Lung (tissue), 12 donors: ENCODE data around the gene LMTK3. TPM values are rescaled to one million over a fixed set of nuclear protein-coding genes. Genes with fewer than 3 reads are reported as not detected.

Source experiments
- ATAC-seq: fragments of 200-7000 bp; cut with Tn5 transposase; one replicate; pipeline ENCODE4 v1.9.1; 2020; ENCODE audit warnings: moderate number of reproducible peaks; ENCODE audit not compliant: insufficient read depth, low FRiP score
- DNase-seq, 3 donors: peaks; one replicate each; pipeline ENCODE4 v3.0.0-alpha.2; 2013 to 2017
- H3K27ac ChIP-seq, 2 donors: one replicate each; pipeline ENCODE4 v1.5.1; 2013; ENCODE audit warnings: mild to moderate bottlenecking in 2 of 2, moderate library complexity in 2 of 2, control low read depth in 1 of 2, inconsistent platforms in 1 of 2, low read depth in 1 of 2, low read length in 1 of 2
- H3K27me3 ChIP-seq, 3 donors: one replicate each; pipeline ENCODE4 v1.5.1; 2013; ENCODE audit warnings: low read length in 2 of 3; ENCODE audit not compliant: control insufficient read depth in 3 of 3, insufficient read depth in 3 of 3
- H3K36me3 ChIP-seq, 4 donors: one replicate each; pipeline ENCODE4 v1.5.1; 2013; ENCODE audit warnings: low read length in 4 of 4, mild to moderate bottlenecking in 1 of 4, moderate library complexity in 1 of 4; ENCODE audit not compliant: control insufficient read depth in 4 of 4, insufficient read depth in 4 of 4
- H3K4me1 ChIP-seq, 5 donors: one replicate each; pipeline ENCODE4 v1.5.1; 2013; ENCODE audit warnings: low read length in 5 of 5, mild to moderate bottlenecking in 2 of 5, moderate library complexity in 1 of 5; ENCODE audit not compliant: control insufficient read depth in 5 of 5, insufficient read depth in 5 of 5
- H3K4me3 ChIP-seq: one replicate; pipeline ENCODE4 v1.5.1; 2013; ENCODE audit warnings: mild to moderate bottlenecking, control low read depth, moderate library complexity
- H3K9ac ChIP-seq, 2 donors: one replicate each; pipeline ENCODE4 v1.5.1; 2013; ENCODE audit warnings: low read length in 2 of 2, control low read depth in 1 of 2; ENCODE audit not compliant: insufficient read depth in 1 of 2
- H3K9me3 ChIP-seq, 4 donors: one replicate each; pipeline ENCODE4 v1.5.1; 2013; ENCODE audit warnings: low read length in 3 of 4, mild to moderate bottlenecking in 1 of 4, moderate library complexity in 1 of 4; ENCODE audit not compliant: control insufficient read depth in 4 of 4, insufficient read depth in 3 of 4
- CTCF ChIP-seq: IDR thresholded peaks from 2 replicates; pipeline ENCODE4 v1.5.1; 2012; ENCODE audit warnings: mild to moderate bottlenecking; ENCODE audit errors: control extremely low read depth, extremely low read depth
- WGBS, 2 donors: extraction: QIAGEN DNeasy Blood & Tissue Kit; methylation state at CpG; one replicate each; pipeline ENCODE4 v1.1.7; 2013; 5-methylcytosine and 5-hydroxymethylcytosine counted together
- polyA plus RNA-seq, 2 donors: library from polyadenylated mRNA; stranded (reverse); fragments of 200-250 nt; gene quantifications; one replicate each; pipeline ENCODE4 v1.2.1, GENCODE V29; 2013
- total RNA-seq, 2 donors: library from RNA; depleted of rRNA in 1 of 2; stranded (reverse); fragments of >200 nt in 1 of 2; gene quantifications; one replicate each; pipeline ENCODE4 v1.2.1, GENCODE V29; 2014 to 2021
- donor health status: control.
- donor health status: control.
- donor health status: Bipolar disorder and iron deficiency.
- donor health status: healthy.
- donor health status: DM: yes; HTN: yes; CAD: no.

The LMTK3 gene
- total and polyA plus RNA-seq, 4 donors = 1.9 to 10.7 (median 4.8) TPM

- no peaks in the 10 kb centered on the region for H3K36me3 ChIP-seq
- H3K4me1 ChIP-seq = peaks cover 0 to 5% (median 0%) of the 10 kb centered on the region in 5 donors
- no peak for DNase-seq
Observed at GRCh38 chr19:48518207-48518606, 6.6 kb upstream of the LMTK3 start.

GRCh38 chr19:48516536-48516935, 4.9 kb upstream of the LMTK3 start:
- Histone ChIP-seq H3K27me3 (peaks cover 0 to 18% (median 17%) of the 10 kb centered on the region in 3 donors), H3K9me3 (peaks cover 0 to 5% (median 0%) of the 10 kb centered on the region in 4 donors), H3K4me3 (no peak overlapping the region), H3K36me3 (no peaks in the 10 kb centered on the region), H3K4me1 (peaks cover 0 to 10% (median 0%) of the 10 kb centered on the region in 5 donors), H3K27ac (no peak overlapping the region), H3K9ac (no peak overlapping the region)
- 84 to 85% methylated on average over 8 of the region's 8 CpGs for WGBS, 2 donors
- no peak for ATAC-seq
- no peak for TF ChIP-seq CTCF
- no peak for DNase-seq

More at GRCh38 chr19:48518207-48518606, 6.6 kb upstream of the LMTK3 start:
- WGBS, 2 donors = 60 to 85% methylated on average over 3 of the region's 3 CpGs
- TF ChIP-seq CTCF = no peak
- Histone ChIP-seq H3K9ac (no peak overlapping the region), H3K27ac (no peak overlapping the region), H3K4me3 (no peak overlapping the region), H3K9me3 (no peaks in the 10 kb centered on the region), H3K27me3 (peaks cover 0 to 4% (median under 1%) of the 10 kb centered on the region in 3 donors)
- no peak for ATAC-seq

GRCh38 chr19:48514123-48514458, 2.5 kb upstream of the LMTK3 start:
- ATAC-seq (no peak), DNase-seq (no peak)
- Histone ChIP-seq H3K9ac (no peak overlapping the region), H3K36me3 (no peaks in the 10 kb centered on the region), H3K4me1 (peaks cover 0 to 10% (median 0%) of the 10 kb centered on the region in 5 donors), H3K27me3 (peaks cover 0 to 27% (median 21%) of the 10 kb centered on the region in 3 donors), H3K27ac (no peak overlapping the region), H3K9me3 (peaks cover 0 to 5% (median 0%) of the 10 kb centered on the region in 4 donors), H3K4me3 (no peak overlapping the region)
- 43 to 48% methylated on average over 11 of the region's 11 CpGs for WGBS, 2 donors
- TF ChIP-seq CTCF = no peak
